Occipital lobe (tissue), 2 donors: ENCODE data around the gene RTN4. TPM values are rescaled to one million over a fixed set of nuclear protein-coding genes. Genes with fewer than 3 reads are reported as not detected.

Source experiments
- small RNA-seq: library from RNA; depleted of rRNA; stranded (forward); fragments of <200 nt; gene quantifications from one replicate; pipeline ENCODE3, GENCODE V24; 2014
- total RNA-seq: library from RNA; depleted of rRNA; stranded (reverse); fragments of >200 nt; gene quantifications from one replicate; pipeline ENCODE4 v1.2.3, GENCODE V29; 2014

Gene RTN4
- total RNA-seq, 1 donor from 2014 or later, result 588 TPM

Small RNAs within 50 kb of the gene (small RNA-seq; reads per million reads assigned to genes)
- 0.09 reads per million for gene RNU6-433P

Other genes with a start within 250 kb of the RTN4 start
- 53.0 TPM for gene CLHC1, start 181.8 kb upstream of the RTN4 start, total RNA-seq
- 705 TPM for gene RPS27A, start 182.2 kb upstream of the RTN4 start, total RNA-seq
- 23.7 TPM for gene MTIF2, start 218.8 kb upstream of the RTN4 start, total RNA-seq